Measurements from ENCODE around the gene PRICKLE1.

The PRICKLE1 gene

GRCh38 chr12:42608196-42608825, 18.8 kb upstream of the PRICKLE1 start:
- peaks cover 0 to 2% of the 10 kb centered on the region in 2 donors for H3K36me3 Mint-ChIP-seq
- no peak for ATAC-seq (replicated peaks)
- H3K4me3 Mint-ChIP-seq, result no peak overlapping the region
- H3K4me1 Mint-ChIP-seq, result no peaks in the 10 kb centered on the region
- H3K27me3 Mint-ChIP-seq, result peaks cover 15 to 33% of the 10 kb centered on the region in 2 donors
- H3K27ac Mint-ChIP-seq, result no peak overlapping the region
- no peak for DNase-seq
- no peaks in the 10 kb centered on the region for H3K9me3 Mint-ChIP-seq

GRCh38 chr12:42607584-42608058, 18.1 kb upstream of the PRICKLE1 start:
- Mint-ChIP-seq H3K27me3 (peaks cover 19 to 37% of the 10 kb centered on the region in 2 donors), H3K36me3 (peaks cover 0 to 2% of the 10 kb centered on the region in 2 donors), H3K4me1 (no peaks in the 10 kb centered on the region), H3K9me3 (no peaks in the 10 kb centered on the region), H3K27ac (no peak overlapping the region), H3K4me3 (no peak overlapping the region)
- DNase-seq (no peak), ATAC-seq (replicated peaks) (no peak)

GRCh38 chr12:42606471-42606870, 16.9 kb upstream of the PRICKLE1 start:
- no peak overlapping the region for H3K4me3 Mint-ChIP-seq
- no peaks in the 10 kb centered on the region for H3K4me1 Mint-ChIP-seq
- H3K9me3 Mint-ChIP-seq, result no peaks in the 10 kb centered on the region
- no peak overlapping the region for H3K27ac Mint-ChIP-seq
- H3K27me3 Mint-ChIP-seq, result peaks cover 14 to 33% of the 10 kb centered on the region in 2 donors
- no peak for ATAC-seq (replicated peaks)
- no peak for DNase-seq
- peaks cover 0 to under 1% of the 10 kb centered on the region in 2 donors for H3K36me3 Mint-ChIP-seq

GRCh38 chr12:42605685-42606084, 16.1 kb upstream of the PRICKLE1 start:
- H3K9me3 Mint-ChIP-seq, result no peaks in the 10 kb centered on the region
- ATAC-seq (replicated peaks) (no peak), DNase-seq (no peak)
- H3K36me3 Mint-ChIP-seq, result no peaks in the 10 kb centered on the region
- peaks cover 13 to 31% of the 10 kb centered on the region in 2 donors for H3K27me3 Mint-ChIP-seq
- no peaks in the 10 kb centered on the region for H3K4me1 Mint-ChIP-seq
- no peak overlapping the region for H3K27ac Mint-ChIP-seq
- no peak overlapping the region for H3K4me3 Mint-ChIP-seq

GRCh38 chr12:42603246-42603990, 13.9 kb upstream of the PRICKLE1 start:
- ATAC-seq (replicated peaks), result no peak
- Mint-ChIP-seq H3K9me3 (no peaks in the 10 kb centered on the region), H3K4me1 (no peaks in the 10 kb centered on the region), H3K27me3 (peaks cover 22 to 42% of the 10 kb centered on the region in 2 donors), H3K36me3 (no peaks in the 10 kb centered on the region), H3K4me3 (no peak overlapping the region), H3K27ac (no peak overlapping the region)
- no peak for DNase-seq

- Mint-ChIP-seq H3K36me3 (no peaks in the 10 kb centered on the region), H3K27me3 (peaks cover 34 to 51% of the 10 kb centered on the region in 2 donors), H3K4me3 (no peak overlapping the region), H3K9me3 (no peaks in the 10 kb centered on the region), H3K27ac (no peak overlapping the region), H3K4me1 (peaks cover 7 to 12% of the 10 kb centered on the region in 2 donors)
- DNase-seq (no peak), ATAC-seq (replicated peaks) (no peak)
Observed at GRCh38 chr12:42593874-42594273, 4.3 kb upstream of the PRICKLE1 start.

- H3K27ac Mint-ChIP-seq, result peak overlapping the region; percentile 31
Observed at GRCh38 chr12:42590330-42590934, 886 bp upstream of the PRICKLE1 start.

GRCh38 chr12:42588524-42589464, 752 bp downstream of the PRICKLE1 start:
- Mint-ChIP-seq H3K27me3 (peaks cover 38 to 52% of the 10 kb centered on the region in 2 donors), H3K4me3 (peak overlapping the region; percentile 72 to 80), H3K4me1 (peaks cover 11 to 17% of the 10 kb centered on the region in 2 donors)

More at GRCh38 chr12:42590330-42590934, 886 bp upstream of the PRICKLE1 start:
- peak overlapping the region; percentile 81 to 82 for H3K4me3 Mint-ChIP-seq
- H3K9me3 Mint-ChIP-seq, result no peaks in the 10 kb centered on the region
- H3K27me3 Mint-ChIP-seq, result peaks cover 44 to 62% of the 10 kb centered on the region in 2 donors
- peaks cover 11 to 17% of the 10 kb centered on the region in 2 donors for H3K4me1 Mint-ChIP-seq
- no peaks in the 10 kb centered on the region for H3K36me3 Mint-ChIP-seq
- peak; percentile 12 to 16 for ATAC-seq (replicated peaks)
- DNase-seq, result peak; percentile 1

GRCh38 chr12:42587601-42588523, 1.7 kb downstream of the PRICKLE1 start:
- Mint-ChIP-seq H3K9me3 (no peaks in the 10 kb centered on the region), H3K27ac (no peak overlapping the region), H3K4me1 (peaks cover 11 to 17% of the 10 kb centered on the region in 2 donors), H3K4me3 (no peak overlapping the region), H3K36me3 (no peaks in the 10 kb centered on the region), H3K27me3 (peaks cover 37 to 56% of the 10 kb centered on the region in 2 donors)
- no peak for ATAC-seq (replicated peaks)
- DNase-seq, result no peak

More at GRCh38 chr12:42588524-42589464, 752 bp downstream of the PRICKLE1 start:
- H3K9me3 Mint-ChIP-seq, result no peaks in the 10 kb centered on the region
- ATAC-seq (replicated peaks) (peak; percentile 28 to 43), DNase-seq (peak; percentile 1)
- no peaks in the 10 kb centered on the region for H3K36me3 Mint-ChIP-seq
- peak overlapping the region; percentile 6 for H3K27ac Mint-ChIP-seq

- H3K4me3 Mint-ChIP-seq, result no peak overlapping the region
- H3K9me3 Mint-ChIP-seq, result no peaks in the 10 kb centered on the region
- peaks cover 11 to 17% of the 10 kb centered on the region in 2 donors for H3K4me1 Mint-ChIP-seq
- no peak for DNase-seq
- no peak overlapping the region for H3K27ac Mint-ChIP-seq
- no peak for ATAC-seq (replicated peaks)
- H3K36me3 Mint-ChIP-seq, result no peaks in the 10 kb centered on the region
- H3K27me3 Mint-ChIP-seq, result peaks cover 40 to 49% of the 10 kb centered on the region in 2 donors
Observed at GRCh38 chr12:42586268-42586667, 3.3 kb downstream of the PRICKLE1 start.

GRCh38 chr12:42585841-42586216, 3.7 kb downstream of the PRICKLE1 start:
- DNase-seq, result no peak
- peaks cover 11 to 17% of the 10 kb centered on the region in 2 donors for H3K4me1 Mint-ChIP-seq
- H3K9me3 Mint-ChIP-seq, result no peaks in the 10 kb centered on the region
- ATAC-seq (replicated peaks), result no peak
- peaks cover 39 to 48% of the 10 kb centered on the region in 2 donors for H3K27me3 Mint-ChIP-seq
- H3K36me3 Mint-ChIP-seq, result no peaks in the 10 kb centered on the region
- H3K27ac Mint-ChIP-seq, result no peak overlapping the region
- H3K4me3 Mint-ChIP-seq, result no peak overlapping the region

GRCh38 chr12:42585154-42585840, 4.2 kb downstream of the PRICKLE1 start:
- no peak overlapping the region for H3K27ac Mint-ChIP-seq
- no peak for DNase-seq
- no peaks in the 10 kb centered on the region for H3K9me3 Mint-ChIP-seq
- peaks cover 7 to 12% of the 10 kb centered on the region in 2 donors for H3K4me1 Mint-ChIP-seq
- no peak overlapping the region for H3K4me3 Mint-ChIP-seq
- ATAC-seq (replicated peaks), result no peak
- no peaks in the 10 kb centered on the region for H3K36me3 Mint-ChIP-seq
- H3K27me3 Mint-ChIP-seq, result peaks cover 38 to 48% of the 10 kb centered on the region in 2 donors
